ENCODE results near the gene GABPB1.

GABPB1 gene

DNA sequence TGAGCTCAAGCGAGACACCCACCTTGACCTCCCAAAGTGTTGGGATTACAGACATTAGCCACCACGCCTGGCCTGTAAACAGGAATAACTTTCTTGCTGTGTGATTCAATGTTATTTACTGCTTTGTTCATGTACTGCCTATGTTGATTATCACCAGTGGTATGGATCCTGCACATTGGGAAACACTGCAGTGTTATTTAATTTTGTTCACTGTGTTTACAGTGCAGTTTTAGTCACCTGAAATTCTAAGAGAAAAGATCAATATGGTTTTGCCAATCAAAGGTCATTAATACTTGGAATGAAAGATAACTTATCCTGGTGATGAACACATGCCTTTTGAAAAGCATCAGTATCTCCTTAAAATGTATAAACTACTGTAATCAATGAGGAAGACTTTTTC, 8.6 kb upstream of the GABPB1 start:
- H3K4me3 Mint-ChIP-seq, result no peak overlapping the region
- DNase-seq (ENCODE audit: low spot score in 2 of 2) (no peak), ATAC-seq (replicated peaks; ENCODE audit: extremely low read depth, poor library complexity, severe bottlenecking) (no peak)
- peaks cover 37% of the 10 kb centered on the region for H3K36me3 Mint-ChIP-seq (ENCODE audit: insufficient read depth)
- no peaks in the 10 kb centered on the region for H3K27me3 Mint-ChIP-seq
- no peaks in the 10 kb centered on the region for H3K9me3 Mint-ChIP-seq
- peaks cover 14% of the 10 kb centered on the region for H3K4me1 Mint-ChIP-seq
- H3K27ac Mint-ChIP-seq (ENCODE audit: low read depth), result peak overlapping the region; percentile 29

- Mint-ChIP-seq H3K4me1 (peaks cover 26% of the 10 kb centered on the region), H3K9me3 (no peaks in the 10 kb centered on the region), H3K36me3 (ENCODE audit: insufficient read depth) (peaks cover 44% of the 10 kb centered on the region), H3K27ac (ENCODE audit: low read depth) (peak overlapping the region; percentile 79), H3K27me3 (no peaks in the 10 kb centered on the region), H3K4me3 (no peak overlapping the region)
- no peak for ATAC-seq (replicated peaks; ENCODE audit: extremely low read depth, poor library complexity, severe bottlenecking)
- DNase-seq (ENCODE audit: low spot score in 2 of 2), result no peak
Measured at GRCh38 chr15:50361756-50362155, 6.8 kb upstream of the GABPB1 start.

- H3K27ac Mint-ChIP-seq (ENCODE audit: low read depth), result no peak overlapping the region
- no peaks in the 10 kb centered on the region for H3K9me3 Mint-ChIP-seq
- peaks cover 40% of the 10 kb centered on the region for H3K4me1 Mint-ChIP-seq
- H3K36me3 Mint-ChIP-seq (ENCODE audit: insufficient read depth), result peaks cover 52% of the 10 kb centered on the region
- ATAC-seq (replicated peaks; ENCODE audit: extremely low read depth, poor library complexity, severe bottlenecking) (no peak), DNase-seq (ENCODE audit: low spot score in 2 of 2) (no peak)
- H3K27me3 Mint-ChIP-seq, result no peaks in the 10 kb centered on the region
- no peak overlapping the region for H3K4me3 Mint-ChIP-seq
Measured at GRCh38 chr15:50358845-50359244, 3.8 kb upstream of the GABPB1 start.

GRCh38 chr15:50355980-50356379, 982 bp upstream of the GABPB1 start:
- Mint-ChIP-seq H3K4me1 (peaks cover 45% of the 10 kb centered on the region), H3K4me3 (peak overlapping the region; percentile 96), H3K27ac (ENCODE audit: low read depth) (peak overlapping the region; percentile 98), H3K9me3 (no peaks in the 10 kb centered on the region), H3K27me3 (no peaks in the 10 kb centered on the region), H3K36me3 (ENCODE audit: insufficient read depth) (peaks cover 63% of the 10 kb centered on the region)
- ATAC-seq (replicated peaks; ENCODE audit: extremely low read depth, poor library complexity, severe bottlenecking) (no peak), DNase-seq (ENCODE audit: low spot score in 2 of 2) (no peak)

- DNase-seq (ENCODE audit: low spot score in 2 of 2) (no peak), ATAC-seq (replicated peaks; ENCODE audit: extremely low read depth, poor library complexity, severe bottlenecking) (no peak)
- Mint-ChIP-seq H3K36me3 (ENCODE audit: insufficient read depth) (peaks cover 63% of the 10 kb centered on the region), H3K4me3 (peak overlapping the region; percentile 96), H3K27me3 (no peaks in the 10 kb centered on the region), H3K4me1 (peaks cover 49% of the 10 kb centered on the region), H3K27ac (ENCODE audit: low read depth) (peak overlapping the region; percentile 98), H3K9me3 (no peaks in the 10 kb centered on the region)
Measured at GRCh38 chr15:50355619-50355905, 564 bp upstream of the GABPB1 start.

GRCh38 chr15:50353975-50354837, 792 bp downstream of the GABPB1 start:
- Mint-ChIP-seq H3K27ac (ENCODE audit: low read depth) (peak overlapping the region; percentile 98), H3K36me3 (ENCODE audit: insufficient read depth) (peaks cover 59% of the 10 kb centered on the region), H3K27me3 (no peaks in the 10 kb centered on the region), H3K9me3 (no peaks in the 10 kb centered on the region), H3K4me1 (peaks cover 60% of the 10 kb centered on the region), H3K4me3 (peak overlapping the region; percentile 96)
- peak; percentile 54 for ATAC-seq (replicated peaks; ENCODE audit: extremely low read depth, poor library complexity, severe bottlenecking)
- peak; percentile 46 to 48 for DNase-seq (ENCODE audit: low spot score in 2 of 2)

DNA sequence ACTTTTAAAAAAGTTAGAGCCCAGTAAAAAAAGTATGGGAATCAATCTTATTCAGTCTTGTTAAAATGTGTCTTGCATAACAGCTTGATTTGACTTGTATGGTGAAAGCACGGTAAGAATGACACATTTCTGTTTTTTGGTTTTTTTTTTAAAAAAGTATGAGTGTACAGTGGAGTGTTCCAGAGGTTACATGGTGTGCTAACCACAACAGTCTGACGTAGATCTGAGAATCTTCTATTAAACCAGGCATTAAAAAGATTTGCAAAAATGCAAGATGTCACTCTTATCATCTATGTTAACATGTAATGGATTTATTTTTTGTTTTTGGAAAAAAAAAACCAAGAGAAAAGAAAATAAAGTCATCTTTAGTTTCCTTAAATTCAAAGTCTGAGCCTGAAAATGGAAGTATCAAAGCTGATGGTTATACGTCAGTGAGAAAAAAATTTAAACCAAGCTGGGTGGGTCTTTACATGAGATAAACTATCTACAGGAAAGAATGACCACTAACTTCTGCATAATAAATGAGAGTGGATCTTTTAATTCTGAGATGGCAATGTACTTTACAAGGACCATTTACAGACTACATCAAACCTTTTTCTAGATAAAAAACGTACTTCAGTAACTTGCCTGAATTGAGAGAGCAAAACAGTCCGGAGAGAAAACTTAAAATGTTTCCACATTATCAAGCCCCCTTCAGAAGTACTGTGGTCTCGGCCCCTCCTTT, 1.6 kb downstream of the GABPB1 start:
- peaks cover 63% of the 10 kb centered on the region for H3K4me1 Mint-ChIP-seq

DNA sequence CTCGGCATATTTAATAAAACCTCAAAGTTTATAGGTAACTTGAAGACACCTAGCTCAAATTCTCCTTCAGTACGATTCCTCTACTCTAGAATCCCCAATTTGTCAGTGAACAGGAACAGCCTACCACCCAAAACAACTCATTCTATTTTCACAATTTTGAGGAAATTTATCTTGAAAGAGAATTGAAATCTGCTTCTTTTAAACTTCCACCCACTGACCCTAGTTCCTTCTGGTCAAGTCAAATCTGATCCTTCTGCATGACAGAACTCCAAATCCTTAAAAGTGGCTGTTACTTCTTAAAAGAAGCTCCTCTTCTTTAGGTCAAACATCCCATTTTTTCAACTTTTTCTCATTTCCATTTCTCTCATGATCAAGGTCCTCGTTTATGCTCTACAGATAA, 4.4 kb downstream of the GABPB1 start:
- ATAC-seq (replicated peaks; ENCODE audit: extremely low read depth, poor library complexity, severe bottlenecking), result no peak
- no peaks in the 10 kb centered on the region for H3K9me3 Mint-ChIP-seq
- no peaks in the 10 kb centered on the region for H3K27me3 Mint-ChIP-seq
- peaks cover 45% of the 10 kb centered on the region for H3K36me3 Mint-ChIP-seq (ENCODE audit: insufficient read depth)
- peak overlapping the region; percentile 98 for H3K27ac Mint-ChIP-seq (ENCODE audit: low read depth)
- DNase-seq (ENCODE audit: low spot score in 2 of 2), result no peak
- H3K4me1 Mint-ChIP-seq, result peaks cover 59% of the 10 kb centered on the region
- peak overlapping the region; percentile 96 for H3K4me3 Mint-ChIP-seq

More for the DNA sequence above, 1.6 kb downstream of the GABPB1 start:
- peak; percentile 75 for ATAC-seq (replicated peaks; ENCODE audit: extremely low read depth, poor library complexity, severe bottlenecking)
- peaks cover 54% of the 10 kb centered on the region for H3K36me3 Mint-ChIP-seq (ENCODE audit: insufficient read depth)
- DNase-seq (ENCODE audit: low spot score in 2 of 2), result no peak
- H3K27ac Mint-ChIP-seq (ENCODE audit: low read depth), result peak overlapping the region; percentile 98
- H3K4me3 Mint-ChIP-seq, result peak overlapping the region; percentile 96
- no peaks in the 10 kb centered on the region for H3K27me3 Mint-ChIP-seq
- H3K9me3 Mint-ChIP-seq, result no peaks in the 10 kb centered on the region

GRCh38 chr15:50345298-50345697, 9.7 kb downstream of the GABPB1 start:
- Mint-ChIP-seq H3K9me3 (no peaks in the 10 kb centered on the region), H3K4me1 (peaks cover 41% of the 10 kb centered on the region)

DNA sequence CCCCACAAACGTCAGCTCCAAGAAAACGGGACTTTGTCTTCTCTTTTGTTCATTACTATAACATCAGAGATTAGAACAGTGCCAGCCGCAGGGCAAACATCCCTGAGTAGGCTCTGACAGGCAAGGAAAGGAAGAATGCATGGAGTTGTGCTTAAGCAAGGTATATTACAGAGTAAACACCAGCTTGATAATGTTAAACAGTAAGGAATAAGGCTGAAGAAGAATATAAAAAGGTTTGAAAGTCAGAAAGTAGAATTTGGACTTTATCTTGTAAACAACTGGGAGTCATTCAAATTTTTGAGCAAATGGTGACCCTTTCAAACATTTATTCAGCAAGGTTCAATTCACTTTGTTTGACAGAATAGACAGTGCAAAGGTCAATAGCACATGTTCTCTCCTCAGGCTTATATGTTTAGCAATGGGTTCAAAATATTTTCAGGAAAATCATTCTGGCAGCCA, 11.0 kb downstream of the GABPB1 start:
- Mint-ChIP-seq H3K36me3 (ENCODE audit: insufficient read depth) (peaks cover 2% of the 10 kb centered on the region), H3K27ac (ENCODE audit: low read depth) (no peak overlapping the region), H3K9me3 (no peaks in the 10 kb centered on the region), H3K27me3 (no peaks in the 10 kb centered on the region), H3K4me3 (no peak overlapping the region), H3K4me1 (peaks cover 31% of the 10 kb centered on the region)
- ATAC-seq (replicated peaks; ENCODE audit: extremely low read depth, poor library complexity, severe bottlenecking) (no peak), DNase-seq (ENCODE audit: low spot score in 2 of 2) (no peak)

More at GRCh38 chr15:50345298-50345697, 9.7 kb downstream of the GABPB1 start:
- H3K36me3 Mint-ChIP-seq (ENCODE audit: insufficient read depth), result peaks cover 5% of the 10 kb centered on the region
- H3K27ac Mint-ChIP-seq (ENCODE audit: low read depth), result no peak overlapping the region
- no peaks in the 10 kb centered on the region for H3K27me3 Mint-ChIP-seq
- ATAC-seq (replicated peaks; ENCODE audit: extremely low read depth, poor library complexity, severe bottlenecking), result no peak
- no peak overlapping the region for H3K4me3 Mint-ChIP-seq
- no peak for DNase-seq (ENCODE audit: low spot score in 2 of 2)

GRCh38 chr15:50341616-50342136, 13.3 kb downstream of the GABPB1 start:
- DNase-seq (ENCODE audit: low spot score in 2 of 2) (no peak), ATAC-seq (replicated peaks; ENCODE audit: extremely low read depth, poor library complexity, severe bottlenecking) (no peak)
- no peaks in the 10 kb centered on the region for H3K27me3 Mint-ChIP-seq
- H3K4me3 Mint-ChIP-seq, result no peak overlapping the region
- no peak overlapping the region for H3K27ac Mint-ChIP-seq (ENCODE audit: low read depth)
- peaks cover 19% of the 10 kb centered on the region for H3K4me1 Mint-ChIP-seq
- H3K36me3 Mint-ChIP-seq (ENCODE audit: insufficient read depth), result peaks cover 3% of the 10 kb centered on the region
- H3K9me3 Mint-ChIP-seq, result no peaks in the 10 kb centered on the region

DNA sequence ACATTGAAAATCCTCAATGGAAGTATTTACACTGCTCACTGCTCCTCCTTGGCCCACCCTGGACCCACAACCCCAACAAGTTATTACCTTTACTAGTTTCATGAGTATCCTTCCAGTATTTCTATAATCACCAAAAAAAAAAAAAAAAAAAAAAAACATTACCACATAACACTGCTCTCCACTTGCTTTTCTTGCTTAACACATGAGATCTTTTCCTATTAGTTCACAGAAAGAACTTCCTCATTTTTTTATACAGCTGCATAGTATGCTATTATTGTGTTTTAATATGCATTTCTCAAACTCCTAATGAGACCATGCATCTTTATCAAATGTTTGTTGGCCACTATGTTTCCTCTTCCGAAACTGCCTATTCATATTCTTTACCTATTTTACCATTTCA, 14.6 kb downstream of the GABPB1 start:
- Mint-ChIP-seq H3K9me3 (no peaks in the 10 kb centered on the region), H3K4me1 (peaks cover 12% of the 10 kb centered on the region), H3K27me3 (no peaks in the 10 kb centered on the region), H3K4me3 (no peak overlapping the region), H3K27ac (ENCODE audit: low read depth) (no peak overlapping the region), H3K36me3 (ENCODE audit: insufficient read depth) (peaks cover 3% of the 10 kb centered on the region)
- ATAC-seq (replicated peaks; ENCODE audit: extremely low read depth, poor library complexity, severe bottlenecking) (no peak), DNase-seq (ENCODE audit: low spot score in 2 of 2) (no peak)

DNA sequence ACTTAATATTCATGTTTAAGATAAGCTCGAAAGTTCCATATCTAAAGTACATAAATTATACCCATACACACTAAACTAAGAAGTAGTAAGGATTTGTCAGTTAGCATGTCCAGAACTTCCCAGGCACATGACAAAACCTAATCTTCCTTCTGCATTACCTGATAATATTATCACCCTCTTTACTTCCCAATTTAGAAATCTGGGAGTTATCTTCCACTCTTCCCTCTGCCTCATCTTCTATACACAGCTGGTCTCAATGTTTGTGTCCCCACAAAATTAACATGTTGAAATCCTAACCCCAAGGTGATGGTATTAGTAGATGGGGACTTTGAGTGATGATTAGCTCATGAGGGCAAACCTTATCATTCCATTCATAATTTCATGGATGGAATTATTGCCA, 15.3 kb downstream of the GABPB1 start:
- DNase-seq (ENCODE audit: low spot score in 2 of 2), result no peak
- ATAC-seq (replicated peaks; ENCODE audit: extremely low read depth, poor library complexity, severe bottlenecking), result no peak
- no peak overlapping the region for H3K4me3 Mint-ChIP-seq
- H3K36me3 Mint-ChIP-seq (ENCODE audit: insufficient read depth), result peaks cover 3% of the 10 kb centered on the region
- peaks cover 13% of the 10 kb centered on the region for H3K4me1 Mint-ChIP-seq
- no peak overlapping the region for H3K27ac Mint-ChIP-seq (ENCODE audit: low read depth)
- H3K27me3 Mint-ChIP-seq, result no peaks in the 10 kb centered on the region
- H3K9me3 Mint-ChIP-seq, result no peaks in the 10 kb centered on the region

Measured in central memory CD8-positive, alpha-beta T cell (primary cell).